Upper lobe of right lung (tissue), 1 donor: ENCODE results near the gene COMMD1. TPM values are rescaled to one million over a fixed set of nuclear protein-coding genes. Genes with fewer than 3 reads are reported as not detected.
A peak's percentile ranks its signal among the peaks of the same experiment; 100 is the strongest.

ENCODE experiments used
- ATAC-seq: fragments of 200-7000 bp; cut with Tn5 transposase; one replicate; pipeline ENCODE4 v1.9.1; 2020; ENCODE audit warnings: mild to moderate bottlenecking, moderate library complexity
- DNase-seq: peaks from one replicate; pipeline ENCODE4 v3.0.0-alpha.2; 2020
- H3K27ac ChIP-seq: fragments of 200-600 bp; one replicate; pipeline ENCODE4 v1.8.0; 2022
- H3K27me3 ChIP-seq: fragments of 200-600 bp; one replicate; pipeline ENCODE4 v1.8.0; 2022; ENCODE audit warnings: mild to moderate bottlenecking
- H3K36me3 ChIP-seq: fragments of 200-600 bp; one replicate; pipeline ENCODE4 v1.8.0; 2022
- H3K4me1 ChIP-seq: fragments of 200-600 bp; one replicate; pipeline ENCODE4 v1.8.0; 2022
- H3K4me3 ChIP-seq: fragments of 200-600 bp; one replicate; pipeline ENCODE4 v1.8.0; 2022; ENCODE audit warnings: mild to moderate bottlenecking
- H3K9me3 ChIP-seq: fragments of 200-600 bp; one replicate; pipeline ENCODE4 v1.8.0; 2022
- CTCF ChIP-seq: fragments of 200-600 bp; IDR thresholded peaks from one replicate; pipeline ENCODE4 v1.8.0; 2022; ENCODE audit warnings: antibody characterized with exemption
- intact Hi-C: fragments of 100-400 bp; cut with DNase I; formaldehyde crosslinking; loops from one replicate; pipeline ENCODE4 v1.11.0; 2022
- total RNA-seq: library from RNA; stranded (reverse); fragmentation: NEBNext Ultra II Directional; extraction: Animal tissue kit (Norgen Biotek cat#: 25700); gene quantifications from one replicate; pipeline ENCODE4 v1.2.1, GENCODE V29; 2021
- donor health status: DM: no; HTN: yes; CAD: no; lungs with severe emphysema.

COMMD1 gene
- total RNA-seq, 1 donor from 2014 or later = 30.3 TPM

DNA sequence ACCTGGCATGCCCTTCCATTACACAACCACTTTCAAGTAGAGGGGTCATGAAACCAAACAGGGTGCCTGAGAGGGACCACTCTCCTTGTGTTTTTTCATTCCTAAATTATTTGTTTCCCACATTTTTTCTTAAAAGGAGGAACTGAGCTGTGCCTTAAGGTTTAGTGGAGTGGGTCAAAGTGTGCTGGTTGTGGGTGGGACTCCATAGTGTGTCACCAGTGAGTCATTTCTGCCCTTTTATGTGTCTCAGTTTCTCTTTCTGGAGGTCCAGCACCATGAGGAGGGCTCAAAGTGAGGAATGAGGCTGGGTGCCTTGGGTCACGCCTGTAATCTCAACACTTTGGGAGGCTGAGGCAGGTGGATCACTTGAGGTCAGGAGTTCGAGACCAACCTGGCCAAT is 37.8 kb downstream of the COMMD1 start:
- no peaks in the 10 kb centered on the region for H3K4me1 ChIP-seq
- H3K27ac ChIP-seq = no peak overlapping the region
- no peaks in the 10 kb centered on the region for H3K27me3 ChIP-seq
- H3K9me3 ChIP-seq = no peaks in the 10 kb centered on the region
- H3K4me3 ChIP-seq = no peak overlapping the region
- DNase-seq = no peak
- intact Hi-C loops = no loop called here
- no peaks in the 10 kb centered on the region for H3K36me3 ChIP-seq
- TF ChIP-seq CTCF = no peak
- ATAC-seq = peak; percentile 62

- Histone ChIP-seq H3K36me3 (no peaks in the 10 kb centered on the region), H3K27ac (no peak overlapping the region), H3K27me3 (no peaks in the 10 kb centered on the region), H3K4me3 (no peak overlapping the region), H3K4me1 (peaks cover 11% of the 10 kb centered on the region), H3K9me3 (no peaks in the 10 kb centered on the region)
- TF ChIP-seq CTCF = no peak
- intact Hi-C loops = no loop called here
- DNase-seq (no peak), ATAC-seq (no peak)
Measured at GRCh38 chr2:61946666-61947065, 41.2 kb downstream of the COMMD1 start.

DNA sequence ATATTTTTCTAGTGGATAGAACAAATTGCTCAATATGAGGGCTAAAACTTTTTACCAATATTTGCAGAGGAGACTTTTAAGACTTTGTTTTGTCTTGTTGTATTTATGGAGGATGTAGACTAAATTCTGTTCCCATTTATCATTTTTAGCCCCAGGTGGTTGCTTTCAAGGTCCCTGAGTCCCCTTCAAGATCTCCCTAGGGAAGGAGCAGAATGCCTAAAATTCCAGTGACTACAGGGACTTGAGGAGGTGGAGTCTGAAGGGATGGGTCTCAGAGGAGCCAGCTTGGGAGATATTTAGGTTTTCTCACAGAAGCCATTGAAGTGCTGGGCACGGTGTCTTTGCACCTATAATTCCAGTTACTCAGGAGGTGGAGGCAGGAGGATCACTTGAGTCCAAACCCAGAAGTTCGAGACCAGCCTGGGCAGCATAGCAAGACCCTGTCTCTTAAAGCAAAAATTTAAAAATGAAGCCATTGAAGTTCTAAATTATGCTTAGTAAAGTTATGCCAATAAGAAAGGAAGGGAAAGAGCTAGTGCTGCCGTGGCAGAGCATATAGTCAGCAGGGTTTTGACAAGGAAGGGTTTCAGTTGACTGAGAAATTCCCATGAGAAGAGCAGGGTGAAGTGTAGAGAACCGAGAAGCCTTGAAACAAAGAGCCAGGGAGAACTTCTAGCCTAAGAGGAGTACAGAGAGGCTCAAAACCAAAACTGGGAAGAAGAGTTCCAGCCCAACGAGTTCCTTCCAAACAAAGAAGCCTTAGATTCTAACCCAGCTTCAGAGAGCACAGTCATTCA is 43.4 kb downstream of the COMMD1 start:
- Histone ChIP-seq H3K27me3 (no peaks in the 10 kb centered on the region), H3K27ac (no peak overlapping the region), H3K4me1 (peaks cover 11% of the 10 kb centered on the region), H3K36me3 (no peaks in the 10 kb centered on the region), H3K9me3 (no peaks in the 10 kb centered on the region), H3K4me3 (no peak overlapping the region)
- ATAC-seq = no peak
- TF ChIP-seq CTCF = no peak
- DNase-seq = no peak
- intact Hi-C loops = no loop called here

GRCh38 chr2:61949458-61949713 is 43.9 kb downstream of the COMMD1 start:
- ATAC-seq (no peak), DNase-seq (no peak)
- no peak overlapping the region for H3K27ac ChIP-seq
- TF ChIP-seq CTCF = no peak
- no peaks in the 10 kb centered on the region for H3K9me3 ChIP-seq
- no peaks in the 10 kb centered on the region for H3K27me3 ChIP-seq
- intact Hi-C loops = no loop called here
- no peaks in the 10 kb centered on the region for H3K36me3 ChIP-seq
- no peak overlapping the region for H3K4me3 ChIP-seq
- H3K4me1 ChIP-seq = peaks cover 11% of the 10 kb centered on the region

GRCh38 chr2:61949714-61950560 is 44.5 kb downstream of the COMMD1 start:
- Histone ChIP-seq H3K4me3 (no peak overlapping the region), H3K4me1 (peaks cover 11% of the 10 kb centered on the region), H3K9me3 (no peaks in the 10 kb centered on the region), H3K36me3 (no peaks in the 10 kb centered on the region), H3K27ac (no peak overlapping the region), H3K27me3 (no peaks in the 10 kb centered on the region)
- TF ChIP-seq CTCF = no peak
- intact Hi-C loops = no loop called here
- ATAC-seq (peak; percentile 32), DNase-seq (no peak)
